DND-41 (cell line): ENCODE data around the gene SCNN1B.

ENCODE experiments used
- ATAC-seq: fragments of 200-7000 bp; cut with Tn5 transposase; 3 replicates; pipeline ENCODE4 v1.9.1; 2021; ENCODE audit warnings: low read depth; ENCODE audit not compliant: insufficient read depth
- DNase-seq: peaks from one replicate; pipeline ENCODE4 v3.0.0-alpha.2; 2020
- H2AFZ ChIP-seq: 2 replicates; pipeline ENCODE4 v1.6.0; 2012; ENCODE audit warnings: low read depth, low read length
- H3K27ac ChIP-seq: 2 replicates; pipeline ENCODE4 v1.5.1; 2012; ENCODE audit warnings: low read length, inconsistent platforms
- H3K27me3 ChIP-seq: fragments of 200-600 bp; sonication (generic); 2 replicates; pipeline ENCODE4 v1.6.0; 2012; ENCODE audit warnings: low read length, mild to moderate bottlenecking, inconsistent platforms; ENCODE audit not compliant: insufficient read depth, poor library complexity
- H3K36me3 ChIP-seq: 2 replicates; pipeline ENCODE4 v1.5.1; 2012; ENCODE audit warnings: low read length, inconsistent platforms; ENCODE audit not compliant: insufficient read depth
- H3K4me1 ChIP-seq: 2 replicates; pipeline ENCODE4 v1.5.1; 2012; ENCODE audit warnings: mild to moderate bottlenecking, low read length; ENCODE audit not compliant: insufficient read depth
- H3K4me2 ChIP-seq: 2 replicates; pipeline ENCODE4 v1.6.0; 2012; ENCODE audit warnings: mild to moderate bottlenecking, moderate library complexity, low read length, inconsistent platforms; ENCODE audit not compliant: insufficient read depth
- H3K4me3 ChIP-seq, 2 experiments: fragments of 200-600 bp in 1 of 2; shearing (Covaris generic) in 1 of 2; 2 replicates each; pipeline ENCODE4 v1.5.1; 2012 to 2016; ENCODE audit warnings: inconsistent platforms in 2 of 2, low read length in 2 of 2, mild to moderate bottlenecking in 2 of 2, low read depth in 1 of 2, moderate library complexity in 1 of 2
- H3K79me2 ChIP-seq: 2 replicates; pipeline ENCODE4 v1.6.0; 2012; ENCODE audit warnings: low read length, inconsistent platforms; ENCODE audit not compliant: insufficient read depth
- H3K9ac ChIP-seq: 2 replicates; pipeline ENCODE4 v1.6.0; 2012; ENCODE audit warnings: low read depth, mild to moderate bottlenecking, inconsistent platforms, low read length, moderate library complexity
- H3K9me3 ChIP-seq: 2 replicates; pipeline ENCODE4 v1.5.1; 2012; ENCODE audit warnings: low read length, moderate library complexity, mild to moderate bottlenecking, inconsistent platforms; ENCODE audit not compliant: insufficient read depth, severe bottlenecking
- H4K20me1 ChIP-seq: 2 replicates; pipeline ENCODE4 v1.6.0; 2012; ENCODE audit warnings: low read length; ENCODE audit not compliant: insufficient read depth
- CTCF ChIP-seq: IDR thresholded peaks from 2 replicates; pipeline ENCODE4 v1.5.1; 2012; ENCODE audit warnings: borderline replicate concordance, low read length, moderate library complexity, mild to moderate bottlenecking; ENCODE audit not compliant: poor library complexity, severe bottlenecking; ENCODE audit errors: extremely low read depth
- EZH2 ChIP-seq: IDR thresholded peaks from 3 replicates; pipeline ENCODE4 v1.6.1; 2012; ENCODE audit warnings: borderline replicate concordance, low read depth, mild to moderate bottlenecking, moderate library complexity, low read length, inconsistent platforms; ENCODE audit not compliant: severe bottlenecking

Gene SCNN1B

DNA sequence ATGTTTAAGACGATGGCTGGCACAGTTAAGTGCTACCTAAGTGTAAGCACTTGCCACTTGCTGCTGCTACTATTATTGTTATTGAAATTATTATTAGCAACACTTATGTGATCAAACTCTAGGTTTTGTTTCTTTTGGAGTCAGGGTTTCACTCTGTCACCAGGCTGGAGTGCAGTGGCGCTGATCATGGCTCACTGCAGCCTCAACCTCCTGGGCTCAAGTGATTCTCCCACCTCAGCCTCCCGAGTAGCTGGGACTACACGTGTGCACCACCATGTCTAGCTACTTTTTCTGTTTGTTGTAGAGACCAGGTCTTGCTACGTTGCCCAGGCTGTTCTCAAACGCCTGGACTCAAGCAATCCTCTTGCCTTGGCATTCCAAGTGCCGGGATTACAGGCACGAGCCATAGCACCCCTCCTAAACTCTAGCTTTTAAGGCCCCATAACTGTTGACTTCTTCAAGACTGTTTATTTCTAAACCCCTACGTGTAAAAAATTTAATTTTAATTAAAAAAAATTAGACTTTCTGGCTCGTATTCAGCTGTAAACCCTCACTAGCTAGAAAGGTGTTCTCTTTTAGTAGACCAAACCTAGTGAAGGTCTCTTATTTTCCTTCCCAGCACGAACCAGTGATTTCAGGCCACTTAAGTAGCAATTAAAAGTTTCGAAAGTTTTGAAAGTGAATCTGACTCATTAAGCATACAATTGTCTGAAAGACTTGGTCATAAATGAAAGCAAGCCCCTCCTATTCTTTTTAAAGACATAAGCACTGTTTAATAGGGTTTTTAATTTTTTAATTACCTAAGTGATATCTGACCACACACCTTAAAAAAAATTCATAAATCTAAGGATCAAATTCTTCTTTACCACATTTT lies 11.7 kb upstream of the SCNN1B start:
- Histone ChIP-seq H3K27me3 (no peaks in the 10 kb centered on the region), H3K4me1 (0 out of 2 replicates have a peak, but pooled peaks cover 5% of the 10 kb centered on the region), H3K27ac (no peak overlapping the region), H3K9me3 (no peaks in the 10 kb centered on the region), H3K79me2 (no peaks in the 10 kb centered on the region), H4K20me1 (no peaks in the 10 kb centered on the region), H2AFZ (no peak overlapping the region), H3K4me2 (no peak overlapping the region), H3K4me3 (no peak overlapping the region), H3K36me3 (no peaks in the 10 kb centered on the region), H3K9ac (no peak overlapping the region)
- DNase-seq (no peak), ATAC-seq (no peak)
- TF ChIP-seq CTCF (no peak), EZH2 (no peak)

GRCh38 chr16:23293016-23293415 lies 9.1 kb upstream of the SCNN1B start:
- TF ChIP-seq CTCF (no peak), EZH2 (no peak)
- Histone ChIP-seq H3K9ac (no peak overlapping the region), H3K4me3 (no peak overlapping the region), H3K36me3 (no peaks in the 10 kb centered on the region), H3K4me2 (no peak overlapping the region), H3K4me1 (0 out of 2 replicates have a peak, but pooled peaks cover 5% of the 10 kb centered on the region), H3K9me3 (no peaks in the 10 kb centered on the region), H3K27me3 (no peaks in the 10 kb centered on the region), H4K20me1 (no peaks in the 10 kb centered on the region), H2AFZ (no peak overlapping the region), H3K27ac (no peak overlapping the region), H3K79me2 (no peaks in the 10 kb centered on the region)
- ATAC-seq (no peak), DNase-seq (no peak)

GRCh38 chr16:23294260-23294659 lies 7.8 kb upstream of the SCNN1B start:
- no peak for DNase-seq
- no peak for ATAC-seq
- no peak overlapping the region for H3K9ac ChIP-seq
- H2AFZ ChIP-seq, result no peak overlapping the region
- H3K36me3 ChIP-seq, result no peaks in the 10 kb centered on the region
- no peaks in the 10 kb centered on the region for H3K27me3 ChIP-seq
- H4K20me1 ChIP-seq, result no peaks in the 10 kb centered on the region
- H3K4me3 ChIP-seq, result no peak overlapping the region
- H3K27ac ChIP-seq, result no peak overlapping the region
- TF ChIP-seq EZH2 (no peak), CTCF (no peak)
- no peaks in the 10 kb centered on the region for H3K79me2 ChIP-seq
- no peak overlapping the region for H3K4me2 ChIP-seq
- no peaks in the 10 kb centered on the region for H3K9me3 ChIP-seq
- no peaks in the 10 kb centered on the region for H3K4me1 ChIP-seq
